Loucy (cell line): ENCODE results near the gene ZNF185.
"Not testable (repeated sequence)": the region's sequence is repeated elsewhere in the genome, so short reads cannot be mapped to it uniquely, and the experiment has no call there.

Source experiments
- H2AFZ ChIP-seq: fragments of 200-600 bp; sonication (generic); 2 replicates; pipeline ENCODE4 v1.6.0; 2016; ENCODE audit warnings: antibody characterized with exemption, mild to moderate bottlenecking, low read length, moderate library complexity
- H3F3A ChIP-seq: fragments of 200-600 bp; 2 replicates; pipeline ENCODE4 v1.6.0; 2016; ENCODE audit warnings: antibody characterized with exemption, low read depth, mild to moderate bottlenecking
- H3K27me3 ChIP-seq: fragments of 200-600 bp; sonication (generic); 2 replicates; pipeline ENCODE4 v1.6.1; 2014; ENCODE audit warnings: low read length, mild to moderate bottlenecking; ENCODE audit not compliant: insufficient read depth, poor library complexity, severe bottlenecking
- H3K36me3 ChIP-seq: fragments of 200-600 bp; sonication (generic); 2 replicates; pipeline ENCODE4 v1.6.1; 2016; ENCODE audit warnings: low read length; ENCODE audit not compliant: insufficient read depth
- H3K4me1 ChIP-seq: fragments of 200-600 bp; sonication (generic); 2 replicates; pipeline ENCODE4 v1.5.1; 2014; ENCODE audit warnings: low read length, mild to moderate bottlenecking; ENCODE audit not compliant: insufficient read depth, poor library complexity, severe bottlenecking
- H3K4me2 ChIP-seq: fragments of 200-600 bp; sonication (generic); 2 replicates; pipeline ENCODE4 v1.6.0; 2014; ENCODE audit warnings: antibody characterized with exemption, low read length, low read depth, mild to moderate bottlenecking; ENCODE audit not compliant: poor library complexity, severe bottlenecking
- H3K4me3 ChIP-seq: fragments of 200-600 bp; sonication (generic); 2 replicates; pipeline ENCODE4 v1.5.1; 2014; ENCODE audit warnings: low read length, mild to moderate bottlenecking, mixed read lengths; ENCODE audit not compliant: poor library complexity, severe bottlenecking
- H3K79me2 ChIP-seq: fragments of 200-600 bp; sonication (generic); 2 replicates; pipeline ENCODE4 v1.6.1; 2014; ENCODE audit warnings: low read length; ENCODE audit not compliant: insufficient read depth
- H3K9ac ChIP-seq: fragments of 200-600 bp; sonication (generic); 2 replicates; pipeline ENCODE4 v1.6.0; 2014; ENCODE audit warnings: mild to moderate bottlenecking, low read depth, low read length, moderate library complexity; ENCODE audit not compliant: poor library complexity, severe bottlenecking
- H3K9me2 ChIP-seq: fragments of 200-600 bp; sonication (generic); replicated peaks from 2 replicates; pipeline ENCODE4 v1.6.1; 2016; ENCODE audit warnings: low read depth, low read length, mixed read lengths
- H3K9me3 ChIP-seq: fragments of 200-600 bp; sonication (generic); 2 replicates; pipeline ENCODE4 v1.6.1; 2014; ENCODE audit warnings: mild to moderate bottlenecking, antibody characterized with exemption, low read length, low read depth; ENCODE audit not compliant: insufficient read depth
- H4K20me1 ChIP-seq: fragments of 200-600 bp; sonication (generic); 2 replicates; pipeline ENCODE4 v1.6.0; 2014; ENCODE audit warnings: antibody characterized with exemption, low read length, mild to moderate bottlenecking; ENCODE audit not compliant: insufficient read depth, poor library complexity, severe bottlenecking
- CTCF ChIP-seq: fragments of 200-600 bp; sonication (generic); conservative IDR thresholded peaks from 2 replicates; pipeline ENCODE4 v1.5.1; 2014; ENCODE audit warnings: mild to moderate bottlenecking, antibody characterized with exemption, low read length
- EZH2phosphoT487 ChIP-seq: fragments of 200-600 bp; IDR thresholded peaks from 2 replicates; pipeline ENCODE4 v1.6.1; 2018; ENCODE audit warnings: antibody characterized with exemption, mild to moderate bottlenecking, moderate library complexity, borderline replicate concordance

Gene ZNF185

GRCh38 chrX:152905081-152905420, 7.2 kb downstream of the ZNF185 start:
- Histone ChIP-seq H3K9ac (no peak overlapping the region), H3K27me3 (no peaks in the 10 kb centered on the region), H3K4me1 (no peaks in the 10 kb centered on the region), H3K79me2 (no peaks in the 10 kb centered on the region), H4K20me1 (no peaks in the 10 kb centered on the region), H2AFZ (no peak overlapping the region), H3K9me2 (no peaks in the 10 kb centered on the region), H3K4me2 (no peak overlapping the region), H3K9me3 (no peaks in the 10 kb centered on the region), H3K4me3 (no peak overlapping the region), H3K36me3 (no peaks in the 10 kb centered on the region), H3F3A (no peaks in the 10 kb centered on the region)
- TF ChIP-seq EZH2phosphoT487 (no peak), CTCF (no peak)

GRCh38 chrX:152907084-152907651, 9.3 kb downstream of the ZNF185 start:
- TF ChIP-seq EZH2phosphoT487 (no peak), CTCF (no peak)
- H3K36me3 ChIP-seq, result no peaks in the 10 kb centered on the region
- no peaks in the 10 kb centered on the region for H3K27me3 ChIP-seq
- H3K4me2 ChIP-seq, result no peak overlapping the region
- no peaks in the 10 kb centered on the region for H4K20me1 ChIP-seq
- no peak overlapping the region for H2AFZ ChIP-seq
- no peak overlapping the region for H3K9ac ChIP-seq
- no peaks in the 10 kb centered on the region for H3K4me1 ChIP-seq
- H3F3A ChIP-seq, result no peaks in the 10 kb centered on the region
- no peaks in the 10 kb centered on the region for H3K9me3 ChIP-seq
- H3K79me2 ChIP-seq, result no peaks in the 10 kb centered on the region
- H3K4me3 ChIP-seq, result no peak overlapping the region
- H3K9me2 ChIP-seq, result no peaks in the 10 kb centered on the region

- Histone ChIP-seq H3K36me3 (no peaks in the 10 kb centered on the region), H3F3A (no peaks in the 10 kb centered on the region), H3K79me2 (no peaks in the 10 kb centered on the region), H3K4me3 (no peak overlapping the region), H3K4me1 (no peaks in the 10 kb centered on the region), H3K9me2 (no peaks in the 10 kb centered on the region), H3K4me2 (no peak overlapping the region), H3K9ac (no peak overlapping the region), H2AFZ (no peak overlapping the region), H3K27me3 (no peaks in the 10 kb centered on the region), H3K9me3 (no peaks in the 10 kb centered on the region), H4K20me1 (no peaks in the 10 kb centered on the region)
- no peak for TF ChIP-seq CTCF
- TF ChIP-seq EZH2phosphoT487, result no peak
These were observed 10.6 kb downstream of the ZNF185 start for GRCh38 chrX:152908486-152908885.

GRCh38 chrX:152910018-152910417, 12.2 kb downstream of the ZNF185 start:
- H3K27me3 ChIP-seq, H3K4me1 ChIP-seq, H4K20me1 ChIP-seq, H2AFZ ChIP-seq, H3K4me2 ChIP-seq, H3K9ac ChIP-seq, H3K79me2 ChIP-seq, H3F3A ChIP-seq, H3K36me3 ChIP-seq, H3K4me3 ChIP-seq, H3K9me3 ChIP-seq, H3K9me2 ChIP-seq: not testable (repeated sequence)
